Measurements from ENCODE around the gene GALNT10. TPM values are rescaled to one million over a fixed set of nuclear protein-coding genes. Genes with fewer than 3 reads are reported as not detected.
A peak's percentile ranks its signal among the peaks of the same experiment; 100 is the strongest.

The GALNT10 gene
- total and polyA plus RNA-seq, 2 experiments from 2014 or later: 43.0 to 45.9 TPM

- Histone ChIP-seq H3K4me1 (ENCODE audit: insufficient read depth) (peaks cover 13% of the 10 kb centered on the region), H3K9me3 (ENCODE audit: low read depth) (no peaks in the 10 kb centered on the region), H2AFZ (no peak overlapping the region), H4K20me1 (ENCODE audit: insufficient read depth, poor library complexity, severe bottlenecking) (no peaks in the 10 kb centered on the region), H3K4me3 (no peak overlapping the region), H3K36me3 (replicated peaks; ENCODE audit: insufficient read depth, low read depth) (no peaks in the 10 kb centered on the region), H3K27ac (no peak overlapping the region), H3K9me2 (replicated peaks; ENCODE audit: insufficient read depth) (no peaks in the 10 kb centered on the region), H3K79me2 (no peaks in the 10 kb centered on the region), H3K27me3 (no peaks in the 10 kb centered on the region), H3K4me2 (no peak overlapping the region)
- no peak for TF ChIP-seq EZH2phosphoT487 (IDR thresholded peaks at IDR 0.05; ENCODE audit: low read depth, severe bottlenecking, unreplicated experiment)
- TF ChIP-seq EZH2 (IDR thresholded peaks at IDR 0.05; ENCODE audit: borderline replicate concordance): no peak
- TF ChIP-seq CTCF (IDR thresholded peaks at IDR 0.05; ENCODE audit: poor library complexity): no peak
- DNase-seq (ENCODE audit: low spot score): no peak
- WGBS (ENCODE audit: low lambda C conversion rate, missing lambda C conversion rate): 56% methylated on average over 1 of the region's 1 CpG
Measured at GRCh38 chr5:154365823-154366222, 175.3 kb downstream of the GALNT10 start.

- no peak overlapping the region for H3K4me3 ChIP-seq
- H3K36me3 ChIP-seq (replicated peaks; ENCODE audit: insufficient read depth, low read depth): no peaks in the 10 kb centered on the region
- no peaks in the 10 kb centered on the region for H3K9me2 ChIP-seq (replicated peaks; ENCODE audit: insufficient read depth)
- peaks cover 13% of the 10 kb centered on the region for H3K4me1 ChIP-seq (ENCODE audit: insufficient read depth)
- H3K27me3 ChIP-seq: no peaks in the 10 kb centered on the region
- DNase-seq (ENCODE audit: low spot score): no peak
- TF ChIP-seq EZH2phosphoT487 (IDR thresholded peaks at IDR 0.05; ENCODE audit: low read depth, severe bottlenecking, unreplicated experiment) (no peak), EZH2 (IDR thresholded peaks at IDR 0.05; ENCODE audit: borderline replicate concordance) (no peak)
- no peaks in the 10 kb centered on the region for H3K9me3 ChIP-seq (ENCODE audit: low read depth)
- no peaks in the 10 kb centered on the region for H4K20me1 ChIP-seq (ENCODE audit: insufficient read depth, poor library complexity, severe bottlenecking)
- H2AFZ ChIP-seq: no peak overlapping the region
- WGBS (ENCODE audit: low lambda C conversion rate, missing lambda C conversion rate): 83% methylated on average over 2 of the region's 2 CpGs
- no peak overlapping the region for H3K4me2 ChIP-seq
- no peak overlapping the region for H3K27ac ChIP-seq
- no peaks in the 10 kb centered on the region for H3K79me2 ChIP-seq
Measured at GRCh38 chr5:154366353-154366752, 175.8 kb downstream of the GALNT10 start.

- no peak for DNase-seq (ENCODE audit: low spot score)
- 100% methylated on average over 1 of the region's 1 CpG for WGBS (ENCODE audit: low lambda C conversion rate, missing lambda C conversion rate)
- no peaks in the 10 kb centered on the region for H3K36me3 ChIP-seq (replicated peaks; ENCODE audit: insufficient read depth, low read depth)
- no peak for TF ChIP-seq EZH2 (IDR thresholded peaks at IDR 0.05; ENCODE audit: borderline replicate concordance)
- no peak for TF ChIP-seq EZH2phosphoT487 (IDR thresholded peaks at IDR 0.05; ENCODE audit: low read depth, severe bottlenecking, unreplicated experiment)
- no peak for TF ChIP-seq CTCF (IDR thresholded peaks at IDR 0.05; ENCODE audit: poor library complexity)
- H2AFZ ChIP-seq: no peak overlapping the region
- no peaks in the 10 kb centered on the region for H3K27me3 ChIP-seq
- no peak overlapping the region for H3K4me3 ChIP-seq
- peak overlapping the region; percentile 71 for H3K27ac ChIP-seq
- H3K4me1 ChIP-seq (ENCODE audit: insufficient read depth): peaks cover 13% of the 10 kb centered on the region
- H4K20me1 ChIP-seq (ENCODE audit: insufficient read depth, poor library complexity, severe bottlenecking): no peaks in the 10 kb centered on the region
- no peaks in the 10 kb centered on the region for H3K9me2 ChIP-seq (replicated peaks; ENCODE audit: insufficient read depth)
- H3K79me2 ChIP-seq: no peaks in the 10 kb centered on the region
- no peak overlapping the region for H3K4me2 ChIP-seq
- no peaks in the 10 kb centered on the region for H3K9me3 ChIP-seq (ENCODE audit: low read depth)
Measured at GRCh38 chr5:154367101-154367500, 176.6 kb downstream of the GALNT10 start.

- WGBS (ENCODE audit: low lambda C conversion rate, missing lambda C conversion rate): 46% methylated on average over 6 of the region's 6 CpGs
- H3K79me2 ChIP-seq: no peaks in the 10 kb centered on the region
- no peaks in the 10 kb centered on the region for H3K9me3 ChIP-seq (ENCODE audit: low read depth)
- H3K36me3 ChIP-seq (replicated peaks; ENCODE audit: insufficient read depth, low read depth): no peaks in the 10 kb centered on the region
- H3K4me1 ChIP-seq (ENCODE audit: insufficient read depth): peaks cover 13% of the 10 kb centered on the region
- no peak overlapping the region for H2AFZ ChIP-seq
- no peak overlapping the region for H3K4me3 ChIP-seq
- no peaks in the 10 kb centered on the region for H4K20me1 ChIP-seq (ENCODE audit: insufficient read depth, poor library complexity, severe bottlenecking)
- H3K9me2 ChIP-seq (replicated peaks; ENCODE audit: insufficient read depth): no peaks in the 10 kb centered on the region
- H3K27me3 ChIP-seq: no peaks in the 10 kb centered on the region
- no peak overlapping the region for H3K4me2 ChIP-seq
- TF ChIP-seq EZH2 (IDR thresholded peaks at IDR 0.05; ENCODE audit: borderline replicate concordance): no peak
- no peak for TF ChIP-seq CTCF (IDR thresholded peaks at IDR 0.05; ENCODE audit: poor library complexity)
- no peak for TF ChIP-seq EZH2phosphoT487 (IDR thresholded peaks at IDR 0.05; ENCODE audit: low read depth, severe bottlenecking, unreplicated experiment)
- H3K27ac ChIP-seq: peak overlapping the region; percentile 71
- DNase-seq (ENCODE audit: low spot score): peak; percentile 61
Measured at GRCh38 chr5:154368041-154368800, 177.7 kb downstream of the GALNT10 start.
